ENCODE results near the gene SMCR8. TPM values are rescaled to one million over a fixed set of nuclear protein-coding genes. Genes with fewer than 3 reads are reported as not detected.

Gene SMCR8
- total RNA-seq, 2 experiments from 2014 or later, result 12.9 to 13.7 TPM

DNA sequence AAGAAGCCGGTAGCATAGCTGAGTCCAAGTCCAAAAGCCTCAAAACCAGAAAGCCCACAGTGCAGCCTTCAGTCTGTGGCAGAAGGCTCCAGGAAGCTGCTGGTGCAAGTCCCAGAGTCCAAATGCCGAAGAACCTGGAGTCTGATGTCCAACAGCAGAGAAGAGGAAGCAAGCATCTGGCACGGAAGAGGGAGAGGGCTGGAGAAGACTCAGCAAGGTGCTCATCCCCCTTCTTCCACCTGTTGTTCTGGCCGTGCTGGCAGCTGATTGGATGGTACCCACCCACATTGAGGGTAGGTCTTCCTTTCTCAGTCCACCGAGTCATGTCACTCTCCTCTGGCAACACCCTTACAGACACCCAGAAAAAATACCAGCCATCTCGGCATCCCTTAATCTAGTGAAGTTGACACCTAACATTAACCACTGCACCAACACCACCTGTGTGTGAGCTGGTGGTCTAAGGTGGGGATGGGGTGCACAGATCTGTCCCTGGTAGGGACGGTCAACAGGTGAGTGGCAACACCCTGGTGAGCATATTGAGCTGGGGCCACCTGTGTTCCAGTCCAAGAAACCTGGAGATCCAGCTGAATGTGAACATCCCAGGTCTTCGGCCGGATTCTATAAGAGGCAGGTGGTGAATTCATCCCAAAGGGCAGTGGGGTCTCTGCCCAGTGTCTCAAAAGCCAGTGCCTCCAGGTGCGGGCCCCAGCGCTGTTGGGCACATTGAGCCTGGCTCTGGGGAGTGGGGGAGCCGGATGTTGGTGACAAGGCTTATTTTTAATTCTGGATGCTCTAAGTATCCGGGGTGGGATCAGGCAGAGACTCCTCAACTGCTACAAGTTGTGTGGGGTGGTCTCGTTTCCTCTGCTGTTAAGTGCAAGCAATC lies 44.8 kb upstream of the SMCR8 start:
- Mint-ChIP-seq H3K36me3 (ENCODE audit: low read depth) (peaks cover 8% of the 10 kb centered on the region), H3K9me3 (no peaks in the 10 kb centered on the region), H3K4me3 (no peak overlapping the region), H3K27ac (no peak overlapping the region), H3K4me1 (ENCODE audit: low read depth) (peaks cover 15% of the 10 kb centered on the region), H3K27me3 (no peaks in the 10 kb centered on the region)
- DNase-seq (no peak), ATAC-seq (no peak)
- ChIA-PET CTCF (interaction anchor here (1.1 to 1.3 kb wide), 2 partner anchors 18 to 22 kb away, joined by 3 read pairs; no protein-coding TSS in a partner anchor), POLR2A (interaction anchor here (0.8 to 0.9 kb wide), 2 partner anchors 15 to 52 kb away, joined by 3 read pairs; no protein-coding TSS in a partner anchor)
- TF ChIP-seq, protein P1, sequence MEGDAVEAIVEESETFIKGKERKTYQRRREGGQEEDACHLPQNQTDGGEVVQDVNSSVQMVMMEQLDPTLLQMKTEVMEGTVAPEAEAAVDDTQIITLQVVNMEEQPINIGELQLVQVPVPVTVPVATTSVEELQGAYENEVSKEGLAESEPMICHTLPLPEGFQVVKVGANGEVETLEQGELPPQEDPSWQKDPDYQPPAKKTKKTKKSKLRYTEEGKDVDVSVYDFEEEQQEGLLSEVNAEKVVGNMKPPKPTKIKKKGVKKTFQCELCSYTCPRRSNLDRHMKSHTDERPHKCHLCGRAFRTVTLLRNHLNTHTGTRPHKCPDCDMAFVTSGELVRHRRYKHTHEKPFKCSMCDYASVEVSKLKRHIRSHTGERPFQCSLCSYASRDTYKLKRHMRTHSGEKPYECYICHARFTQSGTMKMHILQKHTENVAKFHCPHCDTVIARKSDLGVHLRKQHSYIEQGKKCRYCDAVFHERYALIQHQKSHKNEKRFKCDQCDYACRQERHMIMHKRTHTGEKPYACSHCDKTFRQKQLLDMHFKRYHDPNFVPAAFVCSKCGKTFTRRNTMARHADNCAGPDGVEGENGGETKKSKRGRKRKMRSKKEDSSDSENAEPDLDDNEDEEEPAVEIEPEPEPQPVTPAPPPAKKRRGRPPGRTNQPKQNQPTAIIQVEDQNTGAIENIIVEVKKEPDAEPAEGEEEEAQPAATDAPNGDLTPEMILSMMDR (IDR thresholded peaks at IDR 0.05), result no peak
- intact Hi-C loops (cut with micrococcal nuclease), result no loop called here

DNA sequence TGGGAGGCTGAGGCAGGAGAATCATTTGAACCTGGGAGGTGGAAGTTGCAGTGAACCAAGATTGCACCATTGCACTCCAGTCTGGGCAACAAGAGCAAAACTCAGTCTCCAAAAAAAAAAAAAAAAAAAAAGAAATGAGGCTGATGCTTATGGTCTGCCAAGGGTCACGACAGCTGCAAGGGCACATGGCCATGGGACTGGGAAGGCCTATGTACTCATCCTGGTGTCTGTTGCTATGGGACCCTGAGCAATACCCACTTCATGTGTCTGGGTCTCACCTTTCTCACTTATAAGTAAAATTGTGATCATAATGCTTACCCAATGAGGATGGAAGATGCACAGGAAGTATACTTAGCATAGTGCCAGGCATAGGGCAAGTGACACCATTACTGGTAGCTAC lies 38.0 kb upstream of the SMCR8 start:
- ATAC-seq (no peak), DNase-seq (no peak)
- no peak overlapping the region for H3K27ac Mint-ChIP-seq
- intact Hi-C loops (cut with micrococcal nuclease), result no loop called here
- ChIA-PET CTCF (no interaction called here), POLR2A (interaction anchor here (1.0 to 1.3 kb wide), 3 partner anchors 12 to 29 kb away, joined by 3 to 4 read pairs (median 3); no protein-coding TSS in a partner anchor)
- H3K4me3 Mint-ChIP-seq, result no peak overlapping the region
- no peaks in the 10 kb centered on the region for H3K27me3 Mint-ChIP-seq
- H3K4me1 Mint-ChIP-seq (ENCODE audit: low read depth), result no peaks in the 10 kb centered on the region
- peaks cover 28% of the 10 kb centered on the region for H3K36me3 Mint-ChIP-seq (ENCODE audit: low read depth)
- H3K9me3 Mint-ChIP-seq, result no peaks in the 10 kb centered on the region
- TF ChIP-seq, protein P1 (IDR thresholded peaks at IDR 0.05), result no peak

DNA sequence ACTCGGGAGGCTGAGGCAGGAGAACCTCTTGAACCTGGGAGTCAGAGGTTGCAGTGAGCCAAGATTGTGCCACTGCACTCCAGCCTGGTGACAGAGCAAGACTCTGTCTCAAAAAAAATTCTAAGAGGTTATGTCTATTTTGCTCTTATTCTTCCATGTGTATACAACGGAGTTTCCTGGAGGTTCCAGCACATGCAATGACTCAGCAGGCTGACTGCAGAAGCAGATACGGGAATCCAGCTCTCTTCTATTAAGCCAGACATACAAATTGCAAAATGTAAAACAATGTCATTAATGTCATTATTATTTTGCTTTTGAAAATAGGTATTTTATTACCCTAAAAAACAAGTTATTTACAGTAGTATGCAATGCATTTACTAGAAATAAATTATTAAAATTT lies 36.2 kb upstream of the SMCR8 start:
- TF ChIP-seq, protein P1 (IDR thresholded peaks at IDR 0.05), result no peak
- CTCF ChIA-PET, result no interaction called here

DNA sequence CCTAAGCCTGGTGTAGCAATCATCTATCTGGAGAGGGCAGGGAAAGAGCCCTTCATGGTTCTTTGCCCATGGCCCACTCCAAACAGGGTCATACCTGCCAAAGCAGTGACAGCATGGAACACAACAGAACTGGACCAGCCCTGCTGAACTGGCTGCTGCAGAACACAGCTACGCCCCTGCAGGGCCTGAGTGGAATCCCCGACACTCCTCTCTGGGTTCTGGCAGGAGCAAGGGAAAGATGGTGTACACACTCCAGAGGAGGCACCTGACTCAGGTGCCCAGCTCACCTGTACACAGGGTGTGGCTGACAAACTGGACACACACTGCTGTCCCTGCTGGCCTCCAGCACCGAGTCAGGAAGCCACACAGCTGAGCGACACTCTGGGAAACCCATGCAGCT lies 34.8 kb upstream of the SMCR8 start:
- ChIA-PET CTCF (interaction anchor here (1.3 kb wide), 1 partner anchor 61 kb away, joined by 3 read pairs; no protein-coding TSS in a partner anchor), POLR2A (no interaction called here)

More for the DNA sequence above, 36.2 kb upstream of the SMCR8 start:
- Mint-ChIP-seq H3K4me1 (ENCODE audit: low read depth) (no peaks in the 10 kb centered on the region), H3K27ac (no peak overlapping the region), H3K4me3 (no peak overlapping the region), H3K36me3 (ENCODE audit: low read depth) (peaks cover 33% of the 10 kb centered on the region), H3K9me3 (no peaks in the 10 kb centered on the region), H3K27me3 (no peaks in the 10 kb centered on the region)
- POLR2A ChIA-PET, result no interaction called here
- intact Hi-C loops (cut with micrococcal nuclease), result no loop called here
- ATAC-seq (no peak), DNase-seq (no peak)

More for the DNA sequence above, 34.8 kb upstream of the SMCR8 start:
- DNase-seq (no peak), ATAC-seq (no peak)
- Mint-ChIP-seq H3K4me1 (ENCODE audit: low read depth) (no peaks in the 10 kb centered on the region), H3K4me3 (no peak overlapping the region), H3K9me3 (no peaks in the 10 kb centered on the region), H3K27me3 (no peaks in the 10 kb centered on the region), H3K27ac (no peak overlapping the region), H3K36me3 (ENCODE audit: low read depth) (peaks cover 38% of the 10 kb centered on the region)
- TF ChIP-seq, protein P1 (IDR thresholded peaks at IDR 0.05), result no peak
- intact Hi-C loops (cut with micrococcal nuclease), result no loop called here
